Epithelial cell of proximal tubule (primary cell): Measurements from ENCODE around the gene ST6GALNAC6. TPM values are rescaled to one million over a fixed set of nuclear protein-coding genes. Genes with fewer than 3 reads are reported as not detected.

Experiments used
- DNase-seq: peaks from one replicate; pipeline ENCODE4 v3.0.0-alpha.2; 2011; ENCODE audit warnings: low read depth
- H3K4me3 ChIP-seq: 2 replicates; pipeline ENCODE4 v1.5.1; 2011; ENCODE audit warnings: low read depth, mild to moderate bottlenecking, low read length
- total RNA-seq: library from RNA; depleted of rRNA; stranded (reverse); fragments of >200 nt; gene quantifications from 2 replicates; pipeline ENCODE4 v1.2.3, GENCODE V29; 2015
- TF ChIP-seq, protein P1 (sequence below): conservative IDR thresholded peaks from 2 replicates; pipeline ENCODE4 v1.5.1; 2012; ENCODE audit warnings: low read depth, mild to moderate bottlenecking, low read length

Gene ST6GALNAC6
- total RNA-seq, 1 donor from 2014 or later, result 23.5 TPM

DNA sequence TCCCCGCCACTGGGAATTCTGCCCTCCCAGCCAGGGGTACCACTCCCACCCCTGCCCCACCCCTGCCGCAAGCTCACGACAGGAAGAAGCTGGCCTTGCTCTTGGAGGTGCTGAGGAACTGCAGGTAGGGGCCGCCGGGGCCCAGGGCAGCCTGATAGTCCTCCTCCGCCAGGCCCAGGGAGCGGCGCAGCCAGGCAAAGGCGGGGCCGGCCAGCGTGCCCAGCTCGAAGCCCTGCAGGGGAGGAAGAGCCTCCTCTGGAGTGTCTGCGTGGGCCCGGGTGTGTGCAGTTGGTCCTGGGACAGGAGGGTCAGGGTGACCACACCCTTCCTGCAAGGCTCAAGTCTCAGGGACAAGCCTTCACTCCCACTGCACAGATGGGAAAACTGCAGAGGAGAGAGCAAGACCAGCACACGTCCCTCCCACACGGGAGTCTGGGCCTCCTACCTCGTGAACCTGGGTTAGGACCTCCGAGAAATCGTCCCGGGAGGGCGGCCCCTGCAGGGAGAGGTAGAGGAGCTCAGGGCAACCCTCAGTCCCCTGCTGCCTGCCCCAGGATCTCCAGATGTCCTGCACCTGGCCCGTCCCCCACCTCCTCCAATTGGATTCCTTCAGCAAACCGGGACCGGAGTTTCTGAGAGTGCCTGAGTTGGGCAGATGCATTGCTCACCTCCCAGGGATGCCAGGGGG is 28.7 kb upstream of the ST6GALNAC6 start:
- no peak for DNase-seq
- TF ChIP-seq, protein P1, sequence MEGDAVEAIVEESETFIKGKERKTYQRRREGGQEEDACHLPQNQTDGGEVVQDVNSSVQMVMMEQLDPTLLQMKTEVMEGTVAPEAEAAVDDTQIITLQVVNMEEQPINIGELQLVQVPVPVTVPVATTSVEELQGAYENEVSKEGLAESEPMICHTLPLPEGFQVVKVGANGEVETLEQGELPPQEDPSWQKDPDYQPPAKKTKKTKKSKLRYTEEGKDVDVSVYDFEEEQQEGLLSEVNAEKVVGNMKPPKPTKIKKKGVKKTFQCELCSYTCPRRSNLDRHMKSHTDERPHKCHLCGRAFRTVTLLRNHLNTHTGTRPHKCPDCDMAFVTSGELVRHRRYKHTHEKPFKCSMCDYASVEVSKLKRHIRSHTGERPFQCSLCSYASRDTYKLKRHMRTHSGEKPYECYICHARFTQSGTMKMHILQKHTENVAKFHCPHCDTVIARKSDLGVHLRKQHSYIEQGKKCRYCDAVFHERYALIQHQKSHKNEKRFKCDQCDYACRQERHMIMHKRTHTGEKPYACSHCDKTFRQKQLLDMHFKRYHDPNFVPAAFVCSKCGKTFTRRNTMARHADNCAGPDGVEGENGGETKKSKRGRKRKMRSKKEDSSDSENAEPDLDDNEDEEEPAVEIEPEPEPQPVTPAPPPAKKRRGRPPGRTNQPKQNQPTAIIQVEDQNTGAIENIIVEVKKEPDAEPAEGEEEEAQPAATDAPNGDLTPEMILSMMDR, result no peak
- H3K4me3 ChIP-seq, result no peak overlapping the region

DNA sequence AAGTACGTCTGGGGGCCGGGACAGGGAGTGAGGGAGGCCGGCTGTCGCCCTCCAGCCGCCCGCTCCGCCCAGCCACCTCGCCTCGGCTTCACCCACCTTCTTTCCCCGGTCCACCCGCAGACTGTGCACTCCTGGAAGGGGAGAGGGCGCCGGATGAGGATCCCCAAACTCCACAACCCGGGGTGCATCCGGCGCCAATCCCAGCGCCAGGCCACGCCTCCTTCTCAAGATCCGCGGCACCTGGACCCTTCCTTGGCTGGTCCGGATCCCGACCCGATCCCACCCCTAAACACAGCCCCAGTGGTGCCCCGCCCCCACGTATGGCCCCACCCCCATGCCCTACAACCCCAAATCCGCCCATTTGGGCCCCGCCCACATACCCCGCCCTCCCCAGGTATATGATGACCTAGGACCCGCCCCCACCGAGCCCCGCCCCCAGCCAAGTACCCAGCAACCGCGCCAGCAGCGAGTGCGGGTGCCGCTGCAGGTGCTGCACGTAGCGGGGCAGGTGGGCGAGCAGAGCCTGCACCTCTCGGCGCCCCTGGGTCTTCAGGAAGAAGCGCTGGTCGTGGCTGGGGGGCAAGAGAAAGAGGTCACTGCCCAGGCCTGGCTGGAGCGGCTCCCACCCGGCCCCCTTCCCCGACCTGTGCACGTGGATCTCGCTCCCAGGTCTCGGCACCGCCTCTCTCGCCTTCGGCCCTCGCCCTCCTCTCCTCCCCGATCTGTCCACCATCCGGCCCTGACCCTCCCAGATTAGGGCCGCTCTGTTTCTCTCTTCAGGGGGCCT is 28.0 kb upstream of the ST6GALNAC6 start:
- DNase-seq, result no peak

DNA sequence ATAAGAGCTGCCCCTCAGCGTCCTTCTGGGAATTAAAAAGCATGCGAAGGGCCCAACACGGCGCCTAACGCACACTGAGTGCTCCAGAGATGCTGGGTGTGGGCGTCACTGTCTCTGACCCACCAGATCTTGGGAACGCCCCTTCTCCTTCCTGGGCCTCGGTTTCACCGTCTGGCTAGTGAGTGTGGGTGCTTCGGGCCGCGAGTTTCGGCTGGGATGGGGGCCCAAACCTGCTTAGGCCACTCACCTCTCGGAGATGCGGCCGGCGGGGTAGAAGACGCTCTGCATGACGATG is 27.4 kb upstream of the ST6GALNAC6 start:
- no peak for DNase-seq
- TF ChIP-seq, protein P1, result no peak
- H3K4me3 ChIP-seq, result peak overlapping the region; percentile 37

More for the DNA sequence above, 28.0 kb upstream of the ST6GALNAC6 start:
- TF ChIP-seq, protein P1, result no peak
- peak overlapping the region; percentile 37 for H3K4me3 ChIP-seq

DNA sequence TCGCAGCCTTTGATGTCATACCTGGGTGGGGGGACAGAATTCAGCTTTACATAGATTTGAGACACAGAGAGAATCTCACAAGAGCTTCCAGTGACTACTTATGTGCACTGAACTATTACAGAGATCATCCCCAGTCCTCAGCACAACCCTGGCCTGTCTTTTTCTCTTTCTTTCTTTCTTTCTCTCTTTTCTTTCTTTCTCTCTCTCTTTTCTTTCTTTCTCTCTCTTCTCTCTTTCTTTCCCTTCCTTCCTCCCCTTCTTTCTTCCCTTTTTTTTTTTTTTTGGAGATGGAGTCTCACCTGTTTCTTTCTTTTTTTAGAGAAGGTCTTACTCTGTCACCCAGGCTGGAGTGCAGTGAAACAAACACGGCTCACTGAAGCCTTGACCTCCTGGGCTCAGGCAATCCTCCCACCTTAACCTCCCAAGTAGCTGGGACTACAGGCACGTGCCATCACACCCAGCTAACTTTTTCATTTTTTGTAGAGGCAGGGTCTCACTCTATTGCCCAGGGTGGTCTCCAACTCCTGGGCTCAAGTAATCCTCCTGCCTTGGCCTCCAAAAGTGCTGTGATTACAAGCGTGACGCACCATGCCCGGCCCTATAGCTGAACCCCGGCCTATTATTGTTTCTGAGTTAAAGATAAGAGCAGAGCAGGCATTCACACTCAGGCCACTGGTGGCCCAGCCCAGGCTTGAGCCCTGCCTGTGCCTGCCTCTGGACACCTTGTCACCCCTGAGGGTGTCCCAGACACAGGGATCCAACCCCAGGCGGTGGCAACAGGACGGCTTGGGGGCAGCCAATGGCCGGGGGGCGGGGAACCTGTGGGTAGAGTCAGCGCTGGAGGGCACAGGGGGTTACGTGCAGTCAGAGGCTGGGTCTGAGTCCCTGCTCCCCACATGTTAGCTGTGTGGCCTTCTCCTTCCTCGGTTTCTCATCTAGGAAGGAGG is 26.8 kb upstream of the ST6GALNAC6 start:
- no peak for DNase-seq
- TF ChIP-seq, protein P1, result no peak
- H3K4me3 ChIP-seq, result peak overlapping the region; percentile 37

DNA sequence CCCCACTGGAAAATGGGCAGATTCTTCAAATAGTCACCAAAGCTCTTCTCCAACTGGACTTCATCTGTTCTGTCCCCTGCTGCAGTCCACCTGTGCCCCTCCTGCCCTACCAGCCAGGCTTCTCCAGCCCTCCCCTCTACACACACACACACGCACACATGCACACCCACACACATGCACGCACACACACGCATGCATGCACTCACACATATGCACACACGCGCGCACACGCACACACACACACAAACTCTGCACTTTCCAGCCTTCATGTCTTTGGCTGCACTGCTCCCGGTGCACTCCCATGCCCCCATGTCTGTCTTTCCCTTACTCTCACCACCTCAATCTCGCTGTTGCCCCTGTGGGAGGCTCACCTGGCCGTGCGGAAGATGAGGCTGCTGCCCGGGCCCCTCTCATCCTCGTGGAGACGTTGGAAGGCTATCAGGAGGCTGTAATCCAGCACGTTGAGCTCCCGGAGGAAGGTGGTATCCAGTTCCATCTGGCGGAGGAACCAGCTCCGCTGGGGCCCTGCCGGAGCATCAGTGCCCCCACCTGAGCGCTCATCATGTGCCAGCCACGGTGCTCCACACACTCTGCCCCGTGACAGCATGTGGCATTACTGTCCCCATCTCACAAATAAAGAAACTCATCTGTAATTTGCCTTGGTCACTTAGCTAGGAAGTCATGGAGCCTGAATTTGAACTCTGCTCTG is 25.5 kb upstream of the ST6GALNAC6 start:
- H3K4me3 ChIP-seq, result no peak overlapping the region
- TF ChIP-seq, protein P1, result no peak
- no peak for DNase-seq

DNA sequence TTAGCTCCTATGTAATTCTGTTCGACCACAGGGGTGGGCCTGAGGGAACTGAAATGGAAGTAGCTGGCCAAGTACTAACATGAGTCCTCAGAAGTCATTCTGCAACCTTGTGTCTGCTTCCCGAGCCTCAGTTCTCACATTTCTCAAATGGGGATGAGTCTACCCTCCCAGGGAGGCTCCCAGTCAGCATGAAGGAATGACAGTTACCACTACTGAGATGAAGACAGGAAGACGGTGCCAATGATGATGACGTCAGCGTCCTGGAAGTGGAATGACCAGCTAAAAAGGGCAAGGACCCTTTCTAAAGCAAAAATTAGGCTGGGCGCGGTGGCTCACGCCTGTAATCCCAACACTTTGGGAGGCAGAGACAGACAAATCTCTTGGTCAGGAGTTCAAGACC is 24.4 kb upstream of the ST6GALNAC6 start:
- TF ChIP-seq, protein P1, result no peak
- DNase-seq, result no peak
- H3K4me3 ChIP-seq, result no peak overlapping the region
